HepG2 (cell line): ENCODE results near the gene UCHL3. TPM values are rescaled to one million over a fixed set of nuclear protein-coding genes. Genes with fewer than 3 reads are reported as not detected.

Experiments used
- ARID5B ChIP-seq: IDR thresholded peaks from 2 replicates; pipeline ENCODE4 v1.4.0; 2020; ENCODE audit warnings: mild to moderate bottlenecking, missing genetic modification reagents
- DMTF1 ChIP-seq: sonication (generic); formaldehyde crosslinking; IDR thresholded peaks from 2 replicates; pipeline ENCODE4 v1.4.0; 2020; ENCODE audit warnings: mild to moderate bottlenecking, missing genetic modification reagents
- FOXJ3 ChIP-seq: sonication (generic); formaldehyde crosslinking; IDR thresholded peaks from 2 replicates; pipeline ENCODE4 v1.4.0; 2020; ENCODE audit warnings: missing genetic modification reagents, mild to moderate bottlenecking, borderline replicate concordance
- HES4 ChIP-seq: sonication (generic); formaldehyde crosslinking; IDR thresholded peaks from 2 replicates; pipeline ENCODE4 v1.9.0; 2021; ENCODE audit warnings: mild to moderate bottlenecking, missing genetic modification reagents, borderline replicate concordance
- POLR2AphosphoS2 ChIP-seq: IDR thresholded peaks from 2 replicates; pipeline ENCODE4 v1.6.1; 2011; ENCODE audit warnings: low read depth, low read length, improper control_type of control experiment
- RARG ChIP-seq: sonication (generic); formaldehyde crosslinking; IDR thresholded peaks from 2 replicates; pipeline ENCODE4 v1.4.0; 2020; ENCODE audit warnings: low read depth, mild to moderate bottlenecking, missing genetic modification reagents
- ZFP90 ChIP-seq: sonication (generic); formaldehyde crosslinking; IDR thresholded peaks from 2 replicates; pipeline ENCODE4 v1.8.0; 2022; ENCODE audit warnings: missing genetic modification reagents, mild to moderate bottlenecking, inconsistent platforms, borderline replicate concordance
- ZNF292 ChIP-seq: sonication (generic); formaldehyde crosslinking; IDR thresholded peaks from 2 replicates; pipeline ENCODE4 v1.8.1; 2022; ENCODE audit warnings: mild to moderate bottlenecking, low read depth, missing genetic modification reagents, borderline replicate concordance
- ZNF557 ChIP-seq: sonication (generic); formaldehyde crosslinking; IDR thresholded peaks from 2 replicates; pipeline ENCODE4 v1.4.0; 2020; ENCODE audit warnings: missing genetic modification reagents
- ZNF777 ChIP-seq: sonication (generic); formaldehyde crosslinking; IDR thresholded peaks from 2 replicates; pipeline ENCODE4 v1.4.0; 2020; ENCODE audit warnings: missing genetic modification reagents
- ZNF788 ChIP-seq: sonication (generic); formaldehyde crosslinking; IDR thresholded peaks from 2 replicates; pipeline ENCODE4 v1.5.0; 2020; ENCODE audit warnings: mild to moderate bottlenecking, missing genetic modification reagents, borderline replicate concordance
- ZNF878 ChIP-seq: sonication (generic); formaldehyde crosslinking; IDR thresholded peaks from 2 replicates; pipeline ENCODE4 v1.8.1; 2023; ENCODE audit warnings: mild to moderate bottlenecking, missing genetic modification reagents, moderate library complexity
- polyA plus RNA-seq, 8 experiments: library from polyadenylated mRNA; depleted of rRNA in 3 of 8; stranded (reverse) in 7 of 8; unstranded in 1 of 8; fragments of >200 nt; fragmentation: Illumina TruSeq in 4 of 8; extraction: Trizol in 4 of 8; gene quantifications; 2 replicates each; pipeline versions ENCODE4 v1.2.1 to v1.2.3, GENCODE V29; 2011 to 2016; ENCODE audit warnings: low read depth in 4 of 8, missing spikeins in 1 of 8, mixed read lengths in 1 of 8; ENCODE audit not compliant: insufficient read depth in 1 of 8
- total RNA-seq, 5 experiments: library from RNA; depleted of rRNA; stranded (reverse); fragments of >200 nt; fragmentation: Illumina TruSeq; extraction: Trizol; gene quantifications; 2 replicates each; pipeline ENCODE4 v1.2.3, GENCODE V29; 2016; ENCODE audit warnings: low read depth in 1 of 5
- TF ChIP-seq, protein P1 (sequence below), 2 experiments: sonication (generic) in 1 of 2; formaldehyde crosslinking in 1 of 2; IDR thresholded peaks; 2 replicates each; pipeline versions ENCODE4 v1.4.0 to v1.6.1; 2018 to 2020; ENCODE audit warnings: missing genetic modification reagents in 2 of 2, borderline replicate concordance in 1 of 2, low read depth in 1 of 2, mild to moderate bottlenecking in 1 of 2, missing biosample characterization in 1 of 2
- TF ChIP-seq, protein P2 (sequence below): sonication (generic); formaldehyde crosslinking; IDR thresholded peaks from 2 replicates; pipeline ENCODE4 v1.5.0; 2020; ENCODE audit warnings: missing genetic modification reagents, mild to moderate bottlenecking, borderline replicate concordance
- TF ChIP-seq, protein P3 (sequence below): IDR thresholded peaks from 2 replicates; pipeline ENCODE4 v1.6.1; 2016
- TF ChIP-seq, protein P4 (sequence below): IDR thresholded peaks from 2 replicates; pipeline ENCODE4 v1.6.1; 2016; ENCODE audit warnings: missing compliant biosample characterization, missing genetic modification reagents, borderline replicate concordance

The UCHL3 gene
- total and polyA plus RNA-seq, 2 of the 13 experiments (the other 11 are each of a cell fraction or from before 2014, with no cell fraction given), result 36.2 to 93.3 TPM

DNA sequence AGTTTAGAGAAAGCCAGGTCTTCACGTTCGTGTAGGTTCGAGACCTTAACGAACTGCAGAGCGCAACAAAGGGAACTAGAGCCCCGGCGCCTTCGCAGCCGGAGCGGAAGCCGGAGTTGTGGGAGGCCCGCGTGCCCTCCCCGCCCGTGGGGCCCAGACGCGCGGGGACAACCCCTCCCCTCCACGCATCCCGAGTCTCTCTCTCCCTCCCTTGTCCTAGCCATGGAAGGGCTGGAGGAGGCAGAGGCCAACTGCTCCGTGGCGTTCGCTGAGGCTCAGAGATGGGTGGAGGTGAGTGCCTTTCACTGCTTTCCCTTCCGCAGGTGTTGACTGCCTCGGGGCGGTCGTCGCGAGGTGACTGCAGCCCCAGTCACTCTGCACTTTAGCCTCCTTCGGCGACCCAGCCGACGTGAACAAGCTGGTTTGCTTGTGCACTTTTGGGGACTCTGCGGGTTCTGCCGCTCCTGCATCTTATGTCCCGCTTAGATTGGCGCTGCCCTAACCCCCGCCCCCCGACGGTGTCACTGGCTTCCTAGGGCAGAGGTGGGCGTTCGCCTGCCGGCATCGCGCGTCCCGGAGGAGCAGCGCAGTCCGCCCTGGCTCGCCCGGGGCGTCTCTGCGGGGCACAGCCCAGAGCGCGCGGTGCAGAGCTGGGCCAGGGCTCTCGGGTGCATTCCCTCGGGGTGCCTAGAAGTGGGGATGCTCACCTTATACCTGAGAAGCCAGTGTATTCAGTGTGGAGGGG is 87.0 kb downstream of the UCHL3 start (continued):
- TF ChIP-seq ZNF878, result no peak
- TF ChIP-seq, protein P1, sequence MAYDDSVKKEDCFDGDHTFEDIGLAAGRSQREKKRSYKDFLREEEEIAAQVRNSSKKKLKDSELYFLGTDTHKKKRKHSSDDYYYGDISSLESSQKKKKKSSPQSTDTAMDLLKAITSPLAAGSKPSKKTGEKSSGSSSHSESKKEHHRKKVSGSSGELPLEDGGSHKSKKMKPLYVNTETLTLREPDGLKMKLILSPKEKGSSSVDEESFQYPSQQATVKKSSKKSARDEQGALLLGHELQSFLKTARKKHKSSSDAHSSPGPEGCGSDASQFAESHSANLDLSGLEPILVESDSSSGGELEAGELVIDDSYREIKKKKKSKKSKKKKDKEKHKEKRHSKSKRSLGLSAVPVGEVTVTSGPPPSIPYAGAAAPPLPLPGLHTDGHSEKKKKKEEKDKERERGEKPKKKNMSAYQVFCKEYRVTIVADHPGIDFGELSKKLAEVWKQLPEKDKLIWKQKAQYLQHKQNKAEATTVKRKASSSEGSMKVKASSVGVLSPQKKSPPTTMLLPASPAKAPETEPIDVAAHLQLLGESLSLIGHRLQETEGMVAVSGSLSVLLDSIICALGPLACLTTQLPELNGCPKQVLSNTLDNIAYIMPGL (CRISPR knock-in tag; IDR thresholded peaks at IDR 0.05; ENCODE audit: borderline replicate concordance in 1 of 2, low read depth in 1 of 2), result peak; percentile 36 to 47; a peak in 2 of 4 replicates
- TF ChIP-seq, protein P2, sequence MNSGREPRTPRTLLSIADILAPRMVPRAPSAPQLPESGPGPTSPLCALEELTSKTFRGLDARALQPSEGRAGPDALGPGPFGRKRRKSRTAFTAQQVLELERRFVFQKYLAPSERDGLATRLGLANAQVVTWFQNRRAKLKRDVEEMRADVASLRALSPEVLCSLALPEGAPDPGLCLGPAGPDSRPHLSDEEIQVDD (CRISPR knock-in tag), result peak; percentile 75; the same call in 1 of the 2 replicates
- TF ChIP-seq ZFP90 (CRISPR knock-in tag), result peak; percentile 57; the same call in 1 of the 2 replicates
- peak; percentile 78 for TF ChIP-seq ZNF292
- peak; percentile 87; the same call in 1 of the 2 replicates for TF ChIP-seq ZNF788 (CRISPR knock-in tag)
- TF ChIP-seq, protein P3, sequence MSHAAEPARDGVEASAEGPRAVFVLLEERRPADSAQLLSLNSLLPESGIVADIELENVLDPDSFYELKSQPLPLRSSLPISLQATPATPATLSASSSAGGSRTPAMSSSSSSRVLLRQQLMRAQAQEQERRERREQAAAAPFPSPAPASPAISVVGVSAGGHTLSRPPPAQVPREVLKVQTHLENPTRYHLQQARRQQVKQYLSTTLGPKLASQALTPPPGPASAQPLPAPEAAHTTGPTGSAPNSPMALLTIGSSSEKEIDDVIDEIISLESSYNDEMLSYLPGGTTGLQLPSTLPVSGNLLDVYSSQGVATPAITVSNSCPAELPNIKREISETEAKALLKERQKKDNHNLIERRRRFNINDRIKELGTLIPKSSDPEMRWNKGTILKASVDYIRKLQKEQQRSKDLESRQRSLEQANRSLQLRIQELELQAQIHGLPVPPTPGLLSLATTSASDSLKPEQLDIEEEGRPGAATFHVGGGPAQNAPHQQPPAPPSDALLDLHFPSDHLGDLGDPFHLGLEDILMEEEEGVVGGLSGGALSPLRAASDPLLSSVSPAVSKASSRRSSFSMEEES, result 0 out of 2 replicates have a peak, but pooled peaks have one; percentile 18
- TF ChIP-seq FOXJ3, result no peak
- no peak for TF ChIP-seq RARG (CRISPR knock-in tag)
- no peak for TF ChIP-seq POLR2AphosphoS2
- TF ChIP-seq DMTF1 (CRISPR knock-in tag), result no peak
- TF ChIP-seq, protein P4, sequence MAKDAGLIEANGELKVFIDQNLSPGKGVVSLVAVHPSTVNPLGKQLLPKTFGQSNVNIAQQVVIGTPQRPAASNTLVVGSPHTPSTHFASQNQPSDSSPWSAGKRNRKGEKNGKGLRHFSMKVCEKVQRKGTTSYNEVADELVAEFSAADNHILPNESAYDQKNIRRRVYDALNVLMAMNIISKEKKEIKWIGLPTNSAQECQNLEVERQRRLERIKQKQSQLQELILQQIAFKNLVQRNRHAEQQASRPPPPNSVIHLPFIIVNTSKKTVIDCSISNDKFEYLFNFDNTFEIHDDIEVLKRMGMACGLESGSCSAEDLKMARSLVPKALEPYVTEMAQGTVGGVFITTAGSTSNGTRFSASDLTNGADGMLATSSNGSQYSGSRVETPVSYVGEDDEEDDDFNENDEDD (CRISPR knock-in tag), result peak; percentile 31; the same call in 1 of the 2 replicates
- TF ChIP-seq HES4 (CRISPR knock-in tag), result peak; percentile 89
- TF ChIP-seq ZNF557 (CRISPR knock-in tag), result no peak
- TF ChIP-seq ARID5B (CRISPR knock-in tag), result no peak
- TF ChIP-seq ZNF777 (CRISPR knock-in tag), result peak; percentile 99
